Lower leg skin (tissue), 4 donors: ENCODE measurements around the gene KCNMA1. TPM values are rescaled to one million over a fixed set of nuclear protein-coding genes. Genes with fewer than 3 reads are reported as not detected.

ENCODE experiments used
- DNase-seq, 2 donors: peaks; one replicate each; pipeline ENCODE4 v3.0.0-alpha.2; 2019; ENCODE audit warnings: low spot score in 2 of 2
- H3K4me3 ChIP-seq: fragments of 200-600 bp; sonication (generic); 2 replicates; pipeline ENCODE4 v1.5.1; 2017; ENCODE audit warnings: mild to moderate bottlenecking, low read depth; ENCODE audit not compliant: poor library complexity, severe bottlenecking
- CTCF ChIP-seq, 3 donors: fragments of 450-650 bp; IDR thresholded peaks; one replicate each; pipeline ENCODE4 v1.5.1; 2016; ENCODE audit warnings: antibody characterized with exemption in 3 of 3, mild to moderate bottlenecking in 3 of 3, moderate library complexity in 2 of 3
- POLR2A ChIP-seq, 2 donors: fragments of 450-650 bp; IDR thresholded peaks; one replicate each; pipeline ENCODE4 v1.6.1; 2016 to 2017; ENCODE audit warnings: antibody characterized with exemption in 2 of 2, mild to moderate bottlenecking in 1 of 2, moderate library complexity in 1 of 2
- WGBS, 2 donors: methylation state at CpG; one replicate each; pipeline ENCODE4 v1.1.5; 2018; 5-methylcytosine and 5-hydroxymethylcytosine counted together
- intact Hi-C: fragments of 100-400 bp; cut with DNase I; formaldehyde crosslinking; loops from one replicate; pipeline ENCODE4 v1.15.0; 2023; ENCODE audit warnings: low total_unique reads
- total RNA-seq, 4 donors: library from RNA; depleted of rRNA; stranded (reverse); fragments of >200 nt; gene quantifications; one replicate each; pipeline ENCODE4 v1.1.0, GENCODE V29; 2016

KCNMA1 gene
- total RNA-seq, 4 donors from 2014 or later = 4.1 to 9.9 (median 6.5) TPM

DNA sequence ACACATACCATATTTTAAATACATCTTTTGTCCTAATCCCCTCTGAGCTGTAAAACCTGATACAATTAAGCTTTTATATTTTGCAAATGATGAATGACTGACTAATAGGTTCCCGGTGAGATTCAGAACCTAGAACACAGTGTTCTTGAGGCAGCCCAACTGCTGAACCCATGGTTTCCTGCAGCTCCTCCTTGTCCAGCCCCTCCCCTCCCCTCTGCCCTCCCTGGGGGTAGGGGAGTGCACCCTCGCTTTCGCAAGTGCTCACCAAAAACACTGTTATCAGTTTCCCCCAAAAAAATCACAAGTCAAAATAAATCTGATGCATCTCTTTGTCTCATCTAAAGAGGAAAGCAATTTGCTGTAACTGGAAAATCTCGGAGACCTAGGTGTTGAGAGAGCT, 602.8 kb downstream of the KCNMA1 start:
- 79 to 84% methylated on average over 4 of the region's 4 CpGs for WGBS, 2 donors
- intact Hi-C loops = no loop called here
- DNase-seq = no peak
- no peak overlapping the region for H3K4me3 ChIP-seq
- TF ChIP-seq CTCF (IDR thresholded peaks at IDR 0.05) (no peak), POLR2A (IDR thresholded peaks at IDR 0.05) (no peak)

GRCh38 chr10:77034240-77034639, 603.4 kb downstream of the KCNMA1 start:
- intact Hi-C loops = no loop called here

GRCh38 chr10:77032188-77032570, 605.4 kb downstream of the KCNMA1 start:
- no peak overlapping the region for H3K4me3 ChIP-seq

More at GRCh38 chr10:77034240-77034639, 603.4 kb downstream of the KCNMA1 start:
- WGBS, 2 donors = 63 to 65% methylated on average over 4 of the region's 4 CpGs
- H3K4me3 ChIP-seq = no peak overlapping the region
- TF ChIP-seq POLR2A (IDR thresholded peaks at IDR 0.05) (no peak), CTCF (IDR thresholded peaks at IDR 0.05) (no peak)
- no peak for DNase-seq

DNA sequence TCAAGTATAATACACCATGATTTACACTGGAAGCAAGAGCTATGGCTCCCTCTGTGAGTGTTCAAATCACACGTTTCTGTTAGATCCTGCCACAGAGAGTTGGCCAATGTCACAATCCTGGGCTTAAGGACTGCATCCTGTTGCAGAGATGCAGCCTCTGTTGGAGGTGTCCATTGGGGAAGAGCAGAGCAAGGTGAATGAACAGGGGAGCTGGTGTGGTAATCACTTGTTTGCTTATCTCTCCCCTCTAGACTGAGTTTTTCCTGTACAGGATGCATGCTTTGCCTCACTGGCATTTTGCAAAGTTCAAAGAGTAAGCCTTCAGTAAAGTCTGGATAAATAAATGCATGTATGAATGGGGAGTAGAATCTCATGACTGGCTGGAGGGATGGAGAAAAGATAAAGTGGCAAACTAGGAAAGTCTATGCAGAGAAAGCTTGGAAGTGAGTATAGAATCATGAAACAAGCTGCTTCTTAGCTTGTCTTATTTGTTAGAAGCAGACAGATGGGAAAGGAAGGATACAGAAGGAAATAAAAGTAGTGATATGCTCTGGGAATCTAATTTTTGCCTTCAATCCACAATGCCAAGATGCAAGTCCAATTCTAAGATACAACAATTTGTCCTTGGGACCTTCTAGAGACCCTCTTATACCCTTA, 605.9 kb downstream of the KCNMA1 start:
- DNase-seq = no peak
- intact Hi-C loops = no loop called here
- WGBS, 2 donors = 61 to 62% methylated on average over 1 of the region's 1 CpG
- H3K4me3 ChIP-seq = no peak overlapping the region
- TF ChIP-seq CTCF (IDR thresholded peaks at IDR 0.05) (no peak), POLR2A (IDR thresholded peaks at IDR 0.05) (no peak)

More at GRCh38 chr10:77032188-77032570, 605.4 kb downstream of the KCNMA1 start:
- intact Hi-C loops = no loop called here
- DNase-seq = no peak
- 37 to 53% methylated on average over 1 of the region's 1 CpG for WGBS, 2 donors
- TF ChIP-seq CTCF (IDR thresholded peaks at IDR 0.05) = no peak
- TF ChIP-seq POLR2A (IDR thresholded peaks at IDR 0.05) = no peak

DNA sequence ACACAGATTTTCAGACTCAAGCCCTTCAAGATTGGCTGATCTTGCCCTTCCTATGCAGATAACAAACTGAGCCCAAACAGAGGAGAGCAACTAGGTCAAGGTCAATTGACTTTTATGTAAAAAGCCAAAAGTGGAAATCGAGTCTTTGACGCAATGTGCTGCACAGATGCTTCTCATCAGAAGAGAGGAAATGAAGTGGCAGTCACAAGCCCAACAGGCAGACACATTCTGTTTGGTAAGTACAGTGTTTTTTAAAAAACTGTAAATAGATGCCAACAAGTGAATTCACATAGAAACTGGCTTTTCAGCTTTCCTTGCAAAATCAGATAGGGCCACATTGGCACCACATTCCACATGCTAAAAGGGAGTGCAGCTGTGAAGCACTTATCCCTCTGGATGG, 606.6 kb downstream of the KCNMA1 start:
- no peak for TF ChIP-seq POLR2A (IDR thresholded peaks at IDR 0.05)
- TF ChIP-seq CTCF (IDR thresholded peaks at IDR 0.05) = no peak
- intact Hi-C loops = no loop called here
- no peak for DNase-seq
- no peak overlapping the region for H3K4me3 ChIP-seq
- 63 to 68% methylated on average over 2 of the region's 2 CpGs for WGBS, 2 donors
